ENCODE data around the gene RIN3.

GRCh38 chr14:92482621-92483319 is 30.8 kb upstream of the RIN3 start:
- TF ChIP-seq, protein P1, sequence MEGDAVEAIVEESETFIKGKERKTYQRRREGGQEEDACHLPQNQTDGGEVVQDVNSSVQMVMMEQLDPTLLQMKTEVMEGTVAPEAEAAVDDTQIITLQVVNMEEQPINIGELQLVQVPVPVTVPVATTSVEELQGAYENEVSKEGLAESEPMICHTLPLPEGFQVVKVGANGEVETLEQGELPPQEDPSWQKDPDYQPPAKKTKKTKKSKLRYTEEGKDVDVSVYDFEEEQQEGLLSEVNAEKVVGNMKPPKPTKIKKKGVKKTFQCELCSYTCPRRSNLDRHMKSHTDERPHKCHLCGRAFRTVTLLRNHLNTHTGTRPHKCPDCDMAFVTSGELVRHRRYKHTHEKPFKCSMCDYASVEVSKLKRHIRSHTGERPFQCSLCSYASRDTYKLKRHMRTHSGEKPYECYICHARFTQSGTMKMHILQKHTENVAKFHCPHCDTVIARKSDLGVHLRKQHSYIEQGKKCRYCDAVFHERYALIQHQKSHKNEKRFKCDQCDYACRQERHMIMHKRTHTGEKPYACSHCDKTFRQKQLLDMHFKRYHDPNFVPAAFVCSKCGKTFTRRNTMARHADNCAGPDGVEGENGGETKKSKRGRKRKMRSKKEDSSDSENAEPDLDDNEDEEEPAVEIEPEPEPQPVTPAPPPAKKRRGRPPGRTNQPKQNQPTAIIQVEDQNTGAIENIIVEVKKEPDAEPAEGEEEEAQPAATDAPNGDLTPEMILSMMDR (IDR thresholded peaks at IDR 0.05; ENCODE audit: insufficient read depth, low read depth, low read length) = no peak
- TF ChIP-seq EZH2 (IDR thresholded peaks at IDR 0.05; ENCODE audit: insufficient read depth, low read length) = no peak

All from astrocyte (in vitro differentiated cells and primary cell).